Left hindlimb (tissue), 1 donor: Measurements from ENCODE around the gene FOXK1.
A peak's percentile ranks its signal among the peaks of the same experiment; 100 is the strongest.

Experiments used
- DNase-seq: peaks from one replicate; pipeline ENCODE4 v3.0.0-alpha.2; 2018

FOXK1 gene

GRCh38 chr7:4724648-4725013 lies 42.5 kb downstream of the FOXK1 start:
- DNase-seq, result no peak

GRCh38 chr7:4725014-4725849 lies 43.1 kb downstream of the FOXK1 start:
- DNase-seq, result peak; percentile 83

GRCh38 chr7:4725850-4726450 lies 43.9 kb downstream of the FOXK1 start:
- no peak for DNase-seq

GRCh38 chr7:4726566-4726965 lies 44.5 kb downstream of the FOXK1 start:
- no peak for DNase-seq

GRCh38 chr7:4727914-4728705 lies 46.0 kb downstream of the FOXK1 start:
- no peak for DNase-seq

- DNase-seq, result no peak
Observed at GRCh38 chr7:4729266-4729665, 47.2 kb downstream of the FOXK1 start.

GRCh38 chr7:4730276-4730675 lies 48.2 kb downstream of the FOXK1 start:
- no peak for DNase-seq

- DNase-seq, result no peak
Observed at GRCh38 chr7:4730971-4731370, 48.9 kb downstream of the FOXK1 start.

GRCh38 chr7:4731803-4732202 lies 49.7 kb downstream of the FOXK1 start:
- no peak for DNase-seq

- DNase-seq, result no peak
Observed at GRCh38 chr7:4733936-4734528, 51.9 kb downstream of the FOXK1 start.

GRCh38 chr7:4734587-4735345 lies 52.7 kb downstream of the FOXK1 start:
- DNase-seq, result no peak

GRCh38 chr7:4737300-4737699 lies 55.2 kb downstream of the FOXK1 start:
- no peak for DNase-seq

GRCh38 chr7:4738711-4739527 lies 56.8 kb downstream of the FOXK1 start:
- no peak for DNase-seq

GRCh38 chr7:4739528-4739992 lies 57.5 kb downstream of the FOXK1 start:
- DNase-seq, result no peak

GRCh38 chr7:4740796-4741195 lies 58.7 kb downstream of the FOXK1 start:
- no peak for DNase-seq

- no peak for DNase-seq
Observed at GRCh38 chr7:4742051-4742573, 60.0 kb downstream of the FOXK1 start.

GRCh38 chr7:4742852-4743251 lies 60.8 kb downstream of the FOXK1 start:
- DNase-seq, result no peak

GRCh38 chr7:4744391-4745264 lies 62.5 kb downstream of the FOXK1 start:
- peak; percentile 98 for DNase-seq

GRCh38 chr7:4745265-4745919 lies 63.3 kb downstream of the FOXK1 start:
- DNase-seq, result no peak
